ENCODE data around the gene FILIP1L. TPM values are rescaled to one million over a fixed set of nuclear protein-coding genes. Genes with fewer than 3 reads are reported as not detected.
A peak's percentile ranks its signal among the peaks of the same experiment; 100 is the strongest.

FILIP1L gene
- total and polyA plus RNA-seq, 2 of the 4 experiments (the other 2 are of a cell fraction): 11.5 to 19.9 TPM

DNA sequence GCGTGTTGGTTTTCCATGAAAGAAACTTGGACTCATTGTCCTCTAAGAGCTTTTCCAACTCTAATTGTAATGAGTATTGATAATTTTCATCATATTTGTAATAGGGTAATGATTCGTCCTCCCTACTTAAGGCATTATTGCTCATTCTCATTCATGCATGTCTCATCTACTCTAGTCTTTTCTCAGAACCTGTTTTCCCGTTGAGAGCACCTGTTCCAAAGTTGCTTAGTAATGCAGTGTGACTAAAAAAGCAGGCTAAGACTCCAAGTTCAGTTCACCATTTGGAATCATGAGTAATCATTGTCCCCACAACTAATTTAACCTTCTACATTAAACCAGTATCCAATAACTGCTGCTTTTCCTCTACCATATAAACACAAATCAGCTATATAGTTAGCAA lies 84.0 kb downstream of the FILIP1L start:
- Histone ChIP-seq H2BK5ac (ENCODE audit: low read depth, low read length, poor library complexity, severe bottlenecking) (no peak overlapping the region), H3K4me2 (ENCODE audit: low read depth, low read length) (no peak overlapping the region), H2BK15ac (ENCODE audit: low read depth, low read length) (0 out of 3 replicates have a peak overlapping the region, but pooled peaks have one; percentile 7), H3K27ac (ENCODE audit: insufficient read depth, low read length) (no peak overlapping the region), H2AK5ac (ENCODE audit: low read depth, low read length) (0 out of 2 replicates have a peak overlapping the region, but pooled peaks have one; percentile 63), H2BK120ac (ENCODE audit: low read depth, low read length) (no peak overlapping the region), H3K9ac (ENCODE audit: low read depth, low read length) (no peak overlapping the region), H2AFZ (replicated peaks; ENCODE audit: low read length, poor library complexity) (no peak overlapping the region), H4K20me1 (ENCODE audit: insufficient read depth, low read length) (no peaks in the 10 kb centered on the region; the same call in 1 of the 2 replicates), H3K56ac (ENCODE audit: extremely low read depth, insufficient read depth, low read length) (no peak overlapping the region), H3K36me3 (ENCODE audit: control insufficient read depth, insufficient read depth, low read length) (no peaks in the 10 kb centered on the region), H4K91ac (ENCODE audit: insufficient read depth, low read depth, low read length) (no peak overlapping the region), H2BK20ac (ENCODE audit: low read depth, low read length) (no peak overlapping the region; the same call in 1 of the 2 replicates), H3K27me3 (ENCODE audit: control insufficient read depth, insufficient read depth, low read length) (no peaks in the 10 kb centered on the region), H3K9me1 (ENCODE audit: insufficient read depth, low read length) (no peaks in the 10 kb centered on the region), H4K8ac (ENCODE audit: low read depth in 2 of 2, low read length in 2 of 2) (no peak overlapping the region), H2AK9ac (replicated peaks; ENCODE audit: low read depth, low read length, poor library complexity) (no peak overlapping the region), H3K79me1 (ENCODE audit: low read depth in 1 of 2, low read length in 2 of 2) (no peaks in the 10 kb centered on the region), H3K23ac (ENCODE audit: low read depth, low read length) (no peak overlapping the region), H3K18ac (ENCODE audit: low read depth, low read length) (no peak overlapping the region), H4K5ac (ENCODE audit: low read depth, low read length) (no peak overlapping the region), H3K4me1 (ENCODE audit: control insufficient read depth, insufficient read depth, low read length) (peaks cover 2% of the 10 kb centered on the region; the same call in 1 of the 2 replicates), H3K4ac (ENCODE audit: low read depth, low read length) (no peak overlapping the region), H3K9me3 (ENCODE audit: control insufficient read depth, insufficient read depth, low read length) (no peaks in the 10 kb centered on the region), H3K4me3 (ENCODE audit: insufficient read depth, low read depth, low read length) (no peak overlapping the region), H3K14ac (replicated peaks; ENCODE audit: low read depth, low read length) (peak overlapping the region; percentile 26; the same call in 1 of the 2 replicates)
- POLR2A ChIA-PET (ENCODE audit: unreplicated experiment): no interaction called here
- intact Hi-C loops (cut with micrococcal nuclease): no loop called here
- no peak for ATAC-seq (ENCODE audit: low read depth)
- DNase-seq: peak; percentile 53
- in situ Hi-C loops (cut with MboI; ENCODE audit: low sequenced_read_pairs): no loop called here
- CTCF ChIA-PET: no interaction called here
- TF ChIP-seq ELK1 (IDR thresholded peaks at IDR 0.05; ENCODE audit: borderline replicate concordance, low read depth, low read length): no peak
- TF ChIP-seq USF2 (IDR thresholded peaks at IDR 0.05; ENCODE audit: low read depth, low read length): no peak
- no peak for TF ChIP-seq SMC3 (IDR thresholded peaks at IDR 0.05; ENCODE audit: low read depth, low read length)
- no peak for TF ChIP-seq BHLHE40 (IDR thresholded peaks at IDR 0.05; ENCODE audit: low read depth, low read length)
- no peak for TF ChIP-seq CEBPB (IDR thresholded peaks at IDR 0.05; ENCODE audit: low read depth, low read length)
- no peak for TF ChIP-seq RCOR1 (IDR thresholded peaks at IDR 0.05; ENCODE audit: insufficient replicate concordance, low read length)
- TF ChIP-seq NFE2L2 (IDR thresholded peaks at IDR 0.05; ENCODE audit: low read depth, low read length): no peak
- TF ChIP-seq, protein P1, sequence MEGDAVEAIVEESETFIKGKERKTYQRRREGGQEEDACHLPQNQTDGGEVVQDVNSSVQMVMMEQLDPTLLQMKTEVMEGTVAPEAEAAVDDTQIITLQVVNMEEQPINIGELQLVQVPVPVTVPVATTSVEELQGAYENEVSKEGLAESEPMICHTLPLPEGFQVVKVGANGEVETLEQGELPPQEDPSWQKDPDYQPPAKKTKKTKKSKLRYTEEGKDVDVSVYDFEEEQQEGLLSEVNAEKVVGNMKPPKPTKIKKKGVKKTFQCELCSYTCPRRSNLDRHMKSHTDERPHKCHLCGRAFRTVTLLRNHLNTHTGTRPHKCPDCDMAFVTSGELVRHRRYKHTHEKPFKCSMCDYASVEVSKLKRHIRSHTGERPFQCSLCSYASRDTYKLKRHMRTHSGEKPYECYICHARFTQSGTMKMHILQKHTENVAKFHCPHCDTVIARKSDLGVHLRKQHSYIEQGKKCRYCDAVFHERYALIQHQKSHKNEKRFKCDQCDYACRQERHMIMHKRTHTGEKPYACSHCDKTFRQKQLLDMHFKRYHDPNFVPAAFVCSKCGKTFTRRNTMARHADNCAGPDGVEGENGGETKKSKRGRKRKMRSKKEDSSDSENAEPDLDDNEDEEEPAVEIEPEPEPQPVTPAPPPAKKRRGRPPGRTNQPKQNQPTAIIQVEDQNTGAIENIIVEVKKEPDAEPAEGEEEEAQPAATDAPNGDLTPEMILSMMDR (conservative IDR thresholded peaks at IDR 0.05; ENCODE audit: low read depth, low read length): no peak
- TF ChIP-seq RFX5 (IDR thresholded peaks at IDR 0.05; ENCODE audit: low read depth, low read length): no peak
- TF ChIP-seq MXI1 (IDR thresholded peaks at IDR 0.05; ENCODE audit: borderline replicate concordance, low read depth, low read length): no peak
- TF ChIP-seq MAZ (IDR thresholded peaks at IDR 0.05; ENCODE audit: borderline replicate concordance, low read depth, low read length): no peak
- TF ChIP-seq POLR2A (IDR thresholded peaks at IDR 0.05; ENCODE audit: low read depth, low read length): no peak
- TF ChIP-seq MAFK (IDR thresholded peaks at IDR 0.05; ENCODE audit: low read depth, low read length): no peak
- TF ChIP-seq FOS (IDR thresholded peaks at IDR 0.05; ENCODE audit: low read depth, low read length): no peak
- dilution Hi-C loops (cut with HindIII; ENCODE audit: low sequenced_read_pairs, unreplicated experiment): no loop called here
- WGBS, 2 experiments (ENCODE audit: extremely low coverage in 2 of 2, insufficient read length in 1 of 2): no CpG with 5 or more reads among the region's 3 CpGs
- no TSS peak for BruUV-seq (replicated peaks)

All from IMR-90 (cell line).